Measurements from ENCODE around the gene F2R. TPM values are rescaled to one million over a fixed set of nuclear protein-coding genes. Genes with fewer than 3 reads are reported as not detected.

F2R gene
- total RNA-seq, 2 donors from 2014 or later, result 16.1 to 46.7 TPM

DNA sequence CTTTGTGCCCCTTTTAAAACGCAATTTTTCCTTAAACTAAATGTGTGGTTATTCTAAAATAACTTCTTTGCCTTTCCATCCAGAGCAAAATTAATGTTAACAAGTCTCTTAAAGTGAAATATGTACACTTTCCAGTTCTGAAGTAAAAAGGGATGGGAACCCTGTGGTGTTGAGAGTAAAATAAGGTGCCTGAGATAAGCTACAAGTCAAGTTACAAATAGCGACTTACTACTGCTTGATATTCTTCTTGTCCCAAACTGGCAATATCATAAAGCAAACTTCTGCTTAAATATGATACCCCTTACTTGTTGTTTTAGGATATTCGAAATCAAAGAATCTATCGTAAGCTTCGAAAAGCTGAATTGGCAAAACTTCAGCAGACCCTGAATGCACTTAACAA is 18.3 kb upstream of the F2R start:
- Histone ChIP-seq H3K4me1 (no peaks in the 10 kb centered on the region), H3K27ac (no peak overlapping the region), H3K4me3 (no peak overlapping the region), H3K36me3 (no peaks in the 10 kb centered on the region), H3K9me3 (no peaks in the 10 kb centered on the region), H3K27me3 (no peaks in the 10 kb centered on the region)
- TF ChIP-seq, protein P1, sequence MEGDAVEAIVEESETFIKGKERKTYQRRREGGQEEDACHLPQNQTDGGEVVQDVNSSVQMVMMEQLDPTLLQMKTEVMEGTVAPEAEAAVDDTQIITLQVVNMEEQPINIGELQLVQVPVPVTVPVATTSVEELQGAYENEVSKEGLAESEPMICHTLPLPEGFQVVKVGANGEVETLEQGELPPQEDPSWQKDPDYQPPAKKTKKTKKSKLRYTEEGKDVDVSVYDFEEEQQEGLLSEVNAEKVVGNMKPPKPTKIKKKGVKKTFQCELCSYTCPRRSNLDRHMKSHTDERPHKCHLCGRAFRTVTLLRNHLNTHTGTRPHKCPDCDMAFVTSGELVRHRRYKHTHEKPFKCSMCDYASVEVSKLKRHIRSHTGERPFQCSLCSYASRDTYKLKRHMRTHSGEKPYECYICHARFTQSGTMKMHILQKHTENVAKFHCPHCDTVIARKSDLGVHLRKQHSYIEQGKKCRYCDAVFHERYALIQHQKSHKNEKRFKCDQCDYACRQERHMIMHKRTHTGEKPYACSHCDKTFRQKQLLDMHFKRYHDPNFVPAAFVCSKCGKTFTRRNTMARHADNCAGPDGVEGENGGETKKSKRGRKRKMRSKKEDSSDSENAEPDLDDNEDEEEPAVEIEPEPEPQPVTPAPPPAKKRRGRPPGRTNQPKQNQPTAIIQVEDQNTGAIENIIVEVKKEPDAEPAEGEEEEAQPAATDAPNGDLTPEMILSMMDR (IDR thresholded peaks at IDR 0.05), result no peak
- no peak for DNase-seq (ENCODE audit: low spot score)

DNA sequence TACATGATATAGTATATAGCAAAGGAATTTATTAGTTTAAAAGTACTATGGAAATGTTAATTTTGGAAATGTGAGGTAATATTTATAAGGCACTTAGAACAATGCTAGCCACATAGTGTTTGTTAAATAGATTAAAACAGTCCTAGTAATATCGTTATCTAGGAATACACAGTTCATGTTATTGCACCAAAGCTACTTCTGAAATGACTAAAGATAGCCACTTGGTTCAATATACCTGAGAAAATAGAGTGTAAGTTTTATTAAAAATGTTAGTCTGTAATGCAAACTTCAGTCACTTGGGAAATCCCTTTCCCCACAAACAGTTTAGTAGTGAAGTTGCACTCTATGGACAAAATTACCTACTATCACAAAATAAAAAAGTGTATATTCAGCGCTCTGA is 15.4 kb upstream of the F2R start:
- no peaks in the 10 kb centered on the region for H3K4me1 ChIP-seq
- no peak overlapping the region for H3K4me3 ChIP-seq
- no peaks in the 10 kb centered on the region for H3K36me3 ChIP-seq
- no peak for DNase-seq (ENCODE audit: low spot score)
- H3K27ac ChIP-seq, result no peak overlapping the region
- H3K9me3 ChIP-seq, result no peaks in the 10 kb centered on the region
- TF ChIP-seq, protein P1 (IDR thresholded peaks at IDR 0.05), result no peak
- no peaks in the 10 kb centered on the region for H3K27me3 ChIP-seq

DNA sequence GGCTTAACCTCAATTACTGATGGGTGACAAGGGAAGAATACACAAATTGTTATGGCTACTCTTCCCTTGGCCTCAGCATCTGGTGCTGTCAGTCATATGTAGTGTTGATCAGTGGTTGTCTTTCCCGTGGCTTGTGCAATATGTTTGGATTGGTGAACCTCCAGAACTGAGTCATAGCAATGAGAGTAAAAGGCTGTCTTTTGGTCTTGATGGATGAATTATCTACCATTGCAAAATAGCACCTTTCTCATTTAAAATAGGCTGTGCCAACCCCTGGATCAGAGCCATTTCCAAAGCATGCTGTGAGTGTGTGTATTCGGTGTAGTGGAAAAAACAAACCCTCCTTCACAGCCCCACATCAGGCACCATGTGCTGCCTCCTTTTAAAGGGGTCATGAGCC is 14.6 kb upstream of the F2R start:
- no peak for DNase-seq (ENCODE audit: low spot score)
- H3K27ac ChIP-seq, result no peak overlapping the region
- no peak overlapping the region for H3K4me3 ChIP-seq
- H3K4me1 ChIP-seq, result no peaks in the 10 kb centered on the region
- TF ChIP-seq, protein P1 (IDR thresholded peaks at IDR 0.05), result no peak
- H3K27me3 ChIP-seq, result no peaks in the 10 kb centered on the region
- no peaks in the 10 kb centered on the region for H3K9me3 ChIP-seq
- H3K36me3 ChIP-seq, result no peaks in the 10 kb centered on the region

DNA sequence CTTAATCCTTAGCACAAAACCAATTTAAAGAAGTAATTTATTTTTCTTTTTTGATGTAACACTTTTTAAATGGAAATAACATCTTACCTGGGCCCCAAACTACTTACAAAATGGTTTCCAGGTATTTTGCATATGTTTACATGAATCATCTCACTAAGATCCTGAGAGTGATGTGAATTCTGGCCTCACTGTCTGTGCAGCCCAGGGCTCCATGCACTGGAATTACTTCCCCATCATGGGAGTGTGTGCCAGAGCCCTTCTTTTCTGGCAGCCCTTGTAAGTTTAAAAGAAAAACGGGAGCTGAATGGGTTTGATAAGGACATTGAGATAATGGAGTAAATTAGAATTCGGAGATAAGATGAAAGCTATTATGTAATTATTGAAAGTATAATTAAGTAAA is 12.2 kb upstream of the F2R start:
- Histone ChIP-seq H3K4me1 (no peaks in the 10 kb centered on the region), H3K27me3 (no peaks in the 10 kb centered on the region), H3K36me3 (no peaks in the 10 kb centered on the region), H3K27ac (no peak overlapping the region), H3K9me3 (no peaks in the 10 kb centered on the region), H3K4me3 (no peak overlapping the region)
- TF ChIP-seq, protein P1 (IDR thresholded peaks at IDR 0.05), result no peak
- no peak for DNase-seq (ENCODE audit: low spot score)

DNA sequence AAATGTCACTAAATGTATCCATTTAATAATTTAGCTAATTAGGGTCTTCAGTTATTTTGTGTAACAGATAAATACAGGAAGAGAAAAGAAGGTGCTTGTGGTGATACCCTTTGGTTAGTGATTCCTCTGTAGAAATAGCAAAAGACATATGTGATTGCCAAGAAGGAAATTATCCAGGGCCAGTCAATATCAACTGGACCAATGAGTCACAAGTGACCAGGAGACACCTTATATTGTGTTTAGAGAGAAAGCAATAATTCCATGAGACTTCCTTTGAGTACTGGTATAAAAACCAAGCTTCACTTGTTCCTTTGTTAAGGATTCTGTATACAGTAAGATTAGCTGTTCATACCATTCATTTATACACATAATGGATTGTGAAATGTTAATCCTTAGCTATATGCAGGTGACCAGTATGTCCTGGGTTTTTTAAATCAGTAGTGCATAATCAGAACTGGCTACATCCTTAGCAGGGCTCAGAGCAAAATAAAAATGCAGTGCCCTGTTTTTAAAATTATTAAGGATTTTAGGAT is 11.7 kb upstream of the F2R start:
- Histone ChIP-seq H3K9me3 (no peaks in the 10 kb centered on the region), H3K4me3 (no peak overlapping the region), H3K27me3 (no peaks in the 10 kb centered on the region), H3K4me1 (no peaks in the 10 kb centered on the region), H3K36me3 (no peaks in the 10 kb centered on the region), H3K27ac (no peak overlapping the region)
- TF ChIP-seq, protein P1 (IDR thresholded peaks at IDR 0.05), result no peak
- no peak for DNase-seq (ENCODE audit: low spot score)

DNA sequence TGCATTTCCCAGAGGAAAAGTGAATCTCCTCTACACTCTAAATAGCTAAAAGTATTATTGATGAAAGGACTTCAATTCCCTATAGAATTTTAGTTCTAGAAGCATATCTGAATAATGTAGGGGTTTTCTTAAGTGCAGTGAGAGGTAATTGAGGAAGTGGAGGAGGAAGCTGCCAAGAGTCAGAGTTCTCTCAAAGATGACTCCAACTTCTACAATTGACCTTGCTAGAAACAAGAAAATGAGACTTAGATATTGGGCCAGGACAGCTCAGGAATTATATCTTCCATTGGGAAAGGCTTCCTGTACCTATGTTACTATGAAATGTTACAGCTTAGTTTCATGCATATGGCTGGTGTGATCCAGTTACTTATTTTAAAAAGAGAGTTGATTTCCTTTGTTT is 10.4 kb upstream of the F2R start:
- H3K27me3 ChIP-seq, result no peaks in the 10 kb centered on the region
- H3K27ac ChIP-seq, result no peak overlapping the region
- H3K36me3 ChIP-seq, result no peaks in the 10 kb centered on the region
- no peaks in the 10 kb centered on the region for H3K9me3 ChIP-seq
- H3K4me1 ChIP-seq, result no peaks in the 10 kb centered on the region
- DNase-seq (ENCODE audit: low spot score), result no peak
- TF ChIP-seq, protein P1 (IDR thresholded peaks at IDR 0.05), result no peak
- no peak overlapping the region for H3K4me3 ChIP-seq

Data from right atrium auricular region (tissue), 2 donors.